ENCODE results near the gene SLC30A7.

- TF ChIP-seq POLR2AphosphoS5 (IDR thresholded peaks at IDR 0.05; ENCODE audit: low read depth, low read length) (no peak), REST (IDR thresholded peaks at IDR 0.05; ENCODE audit: insufficient read depth in 1 of 2, low read depth in 2 of 2, low read length in 2 of 2) (no peak), TAF1 (IDR thresholded peaks at IDR 0.05; ENCODE audit: borderline replicate concordance, insufficient read depth, low read length) (no peak), SIN3A (IDR thresholded peaks at IDR 0.05; ENCODE audit: borderline replicate concordance, insufficient read depth, low read length) (no peak), FOXP2 (optimal IDR thresholded peaks at IDR 0.05; ENCODE audit: borderline replicate concordance, extremely low read depth, extremely low read length, insufficient read depth) (no peak)
Observed at GRCh38 chr1:100979631-100980030, 83.7 kb downstream of the SLC30A7 start.

All from PFSK-1 (cell line).